ENCODE measurements around the gene ASAP2.

Gene ASAP2

DNA sequence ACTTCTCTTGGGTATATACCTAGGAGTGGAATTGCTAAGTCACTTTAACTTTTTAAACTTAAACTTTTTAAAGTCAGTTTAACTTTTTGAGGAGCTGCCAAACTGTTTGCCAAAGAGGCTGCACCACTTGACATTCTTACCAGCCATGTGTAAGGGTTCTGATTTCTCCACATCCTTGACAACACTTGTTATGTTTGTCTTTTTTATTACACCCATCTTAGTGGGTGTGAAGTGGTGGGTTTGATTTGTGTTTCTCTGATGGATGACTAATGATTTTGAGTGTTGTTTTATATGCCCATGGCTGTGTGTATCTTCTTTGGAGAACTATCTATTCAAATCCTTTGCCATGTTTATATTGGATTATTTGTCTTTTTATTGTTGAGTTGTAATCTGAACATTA, 13.6 kb downstream of the ASAP2 start:
- Histone ChIP-seq H3K4me2 (ENCODE audit: insufficient read depth, low read length, poor library complexity, severe bottlenecking) (no peak overlapping the region), H2BK12ac (ENCODE audit: low read length) (no peak overlapping the region), H3K27ac (replicated peaks; ENCODE audit: low read length) (no peak overlapping the region), H3K4me3 (ENCODE audit: low read length in 2 of 2) (no peak overlapping the region), H3K4ac (ENCODE audit: low read length) (no peak overlapping the region), H2AFZ (ENCODE audit: low read length) (no peak overlapping the region), H4K91ac (ENCODE audit: low read depth, low read length, poor library complexity) (no peak overlapping the region), H3K9ac (ENCODE audit: low read depth, low read length, poor library complexity) (no peak overlapping the region), H3K9me3 (replicated peaks in 1 of 2; ENCODE audit: control insufficient read depth in 2 of 2, insufficient read depth in 1 of 2, low read depth in 1 of 2, low read length in 2 of 2) (peaks cover 0 to 19% of the 10 kb centered on the region in 2 donors), H2BK15ac (ENCODE audit: low read length) (no peak overlapping the region), H3K36me3 (replicated peaks in 1 of 2; ENCODE audit: control insufficient read depth in 2 of 2, insufficient read depth in 2 of 2, low read length in 2 of 2) (peaks cover 0 to 17% of the 10 kb centered on the region in 2 donors), H2BK120ac (ENCODE audit: low read depth, low read length) (no peak overlapping the region), H3K14ac (ENCODE audit: low read length) (no peak overlapping the region), H4K8ac (ENCODE audit: low read depth, low read length) (no peak overlapping the region), H2BK5ac (ENCODE audit: low read length) (no peak overlapping the region), H3K27me3 (ENCODE audit: control insufficient read depth in 3 of 3, insufficient read depth in 3 of 3, low read depth in 1 of 3, low read length in 3 of 3) (no peaks in the 10 kb centered on the region), H3K18ac (ENCODE audit: low read length) (no peak overlapping the region), H3K4me1 (ENCODE audit: control insufficient read depth in 2 of 2, insufficient read depth in 1 of 2, low read depth in 1 of 2, low read length in 2 of 2) (peaks cover 0 to 1% of the 10 kb centered on the region in 2 donors), H3K79me1 (ENCODE audit: low read depth, low read length) (peaks cover 3% of the 10 kb centered on the region), H3K23ac (ENCODE audit: low read depth, low read length, poor library complexity) (no peak overlapping the region), H2AK5ac (ENCODE audit: low read depth, low read length) (no peak overlapping the region)
- no peak for DNase-seq (ENCODE audit: low spot score)

DNA sequence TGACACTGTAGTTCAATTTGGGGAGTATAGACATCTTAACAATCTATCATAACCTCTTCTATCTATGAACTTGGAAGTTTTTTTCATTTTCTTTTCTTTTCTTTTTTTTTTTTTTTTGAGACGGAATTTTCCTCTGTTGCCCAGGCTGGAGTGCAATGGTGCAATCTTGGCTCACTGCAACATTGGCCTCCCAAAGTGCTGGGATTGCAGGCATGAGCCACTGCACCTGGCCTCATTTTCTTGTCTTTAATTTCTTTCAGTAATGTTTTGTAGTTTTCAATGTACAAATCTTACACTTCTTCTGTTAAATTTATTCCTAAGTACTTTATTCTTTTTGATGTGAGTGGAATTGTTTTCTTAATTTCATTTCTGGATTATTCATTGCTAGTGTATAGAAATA, 14.6 kb downstream of the ASAP2 start:
- Histone ChIP-seq H3K18ac (ENCODE audit: low read length) (no peak overlapping the region), H3K79me1 (ENCODE audit: low read depth, low read length) (peaks cover 5% of the 10 kb centered on the region), H2AFZ (ENCODE audit: low read length) (no peak overlapping the region), H3K14ac (ENCODE audit: low read length) (no peak overlapping the region), H4K91ac (ENCODE audit: low read depth, low read length, poor library complexity) (no peak overlapping the region), H2AK5ac (ENCODE audit: low read depth, low read length) (no peak overlapping the region), H3K27ac (replicated peaks; ENCODE audit: low read length) (no peak overlapping the region), H3K4me1 (ENCODE audit: control insufficient read depth in 2 of 2, insufficient read depth in 1 of 2, low read depth in 1 of 2, low read length in 2 of 2) (peaks cover 0 to 5% of the 10 kb centered on the region in 2 donors), H3K36me3 (replicated peaks in 1 of 2; ENCODE audit: control insufficient read depth in 2 of 2, insufficient read depth in 2 of 2, low read length in 2 of 2) (peaks cover 0 to 17% of the 10 kb centered on the region in 2 donors), H3K9ac (ENCODE audit: low read depth, low read length, poor library complexity) (no peak overlapping the region), H4K8ac (ENCODE audit: low read depth, low read length) (no peak overlapping the region), H3K27me3 (ENCODE audit: control insufficient read depth in 3 of 3, insufficient read depth in 3 of 3, low read depth in 1 of 3, low read length in 3 of 3) (no peaks in the 10 kb centered on the region), H3K4me3 (ENCODE audit: low read length in 2 of 2) (no peak overlapping the region), H3K4ac (ENCODE audit: low read length) (no peak overlapping the region), H2BK120ac (ENCODE audit: low read depth, low read length) (no peak overlapping the region), H3K4me2 (ENCODE audit: insufficient read depth, low read length, poor library complexity, severe bottlenecking) (no peak overlapping the region), H2BK12ac (ENCODE audit: low read length) (no peak overlapping the region), H3K23ac (ENCODE audit: low read depth, low read length, poor library complexity) (no peak overlapping the region), H2BK5ac (ENCODE audit: low read length) (no peak overlapping the region), H2BK15ac (ENCODE audit: low read length) (no peak overlapping the region), H3K9me3 (replicated peaks in 1 of 2; ENCODE audit: control insufficient read depth in 2 of 2, insufficient read depth in 1 of 2, low read depth in 1 of 2, low read length in 2 of 2) (peaks cover 0 to 19% of the 10 kb centered on the region in 2 donors)
- no peak for DNase-seq (ENCODE audit: low spot score)
- no CpG with 5 or more reads among the region's 1 CpG for WGBS, 2 donors (ENCODE audit: extremely low coverage in 2 of 2, insufficient read length in 2 of 2, insufficient replicate concordance in 1 of 2)

DNA sequence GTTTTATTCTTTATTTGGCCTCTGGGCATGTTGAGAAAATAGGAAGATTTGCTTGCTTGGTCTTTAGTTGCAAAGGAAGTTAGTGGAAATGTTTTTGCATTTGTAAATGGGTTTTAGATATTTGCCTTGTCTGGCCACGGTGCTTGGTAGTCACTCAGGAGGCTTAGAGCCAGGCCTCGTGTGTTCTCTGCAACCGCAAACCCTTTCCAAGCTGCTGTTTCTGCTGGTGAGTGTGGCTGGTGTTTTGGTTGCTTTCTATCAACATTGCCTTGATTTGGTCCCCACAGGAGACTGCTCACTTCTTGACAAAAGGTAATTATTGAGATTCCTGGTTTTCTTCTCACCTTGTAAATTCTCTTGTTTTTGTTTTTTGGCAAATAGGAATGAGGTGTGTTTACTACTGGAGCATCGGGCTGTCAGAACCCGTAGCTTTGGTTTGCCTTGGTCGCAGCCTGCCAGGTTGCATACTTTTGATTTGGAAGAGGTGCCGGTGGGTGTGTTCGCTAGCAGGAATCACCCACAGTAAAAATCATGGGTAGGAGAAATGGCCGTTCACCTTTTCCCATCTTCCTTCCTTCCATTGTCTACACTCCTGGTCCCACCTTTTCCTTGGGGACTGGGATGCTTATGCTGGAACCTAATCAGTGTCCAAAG, 15.8 kb downstream of the ASAP2 start:
- DNase-seq (ENCODE audit: low spot score), result no peak
- Histone ChIP-seq H3K4me3 (ENCODE audit: low read length in 2 of 2) (no peak overlapping the region), H3K27me3 (ENCODE audit: control insufficient read depth in 3 of 3, insufficient read depth in 3 of 3, low read depth in 1 of 3, low read length in 3 of 3) (no peaks in the 10 kb centered on the region), H3K27ac (replicated peaks; ENCODE audit: low read length) (no peak overlapping the region), H2AFZ (ENCODE audit: low read length) (no peak overlapping the region), H2BK15ac (ENCODE audit: low read length) (no peak overlapping the region), H3K9ac (ENCODE audit: low read depth, low read length, poor library complexity) (no peak overlapping the region), H3K4me1 (ENCODE audit: control insufficient read depth in 2 of 2, insufficient read depth in 1 of 2, low read depth in 1 of 2, low read length in 2 of 2) (peaks cover 0 to 7% of the 10 kb centered on the region in 2 donors), H4K91ac (ENCODE audit: low read depth, low read length, poor library complexity) (no peak overlapping the region), H2BK12ac (ENCODE audit: low read length) (no peak overlapping the region), H2BK120ac (ENCODE audit: low read depth, low read length) (no peak overlapping the region), H3K4me2 (ENCODE audit: insufficient read depth, low read length, poor library complexity, severe bottlenecking) (no peak overlapping the region), H3K14ac (ENCODE audit: low read length) (no peak overlapping the region), H3K79me1 (ENCODE audit: low read depth, low read length) (peaks cover 5% of the 10 kb centered on the region), H3K23ac (ENCODE audit: low read depth, low read length, poor library complexity) (no peak overlapping the region), H2BK5ac (ENCODE audit: low read length) (no peak overlapping the region), H3K36me3 (replicated peaks in 1 of 2; ENCODE audit: control insufficient read depth in 2 of 2, insufficient read depth in 2 of 2, low read length in 2 of 2) (peaks cover 0 to 9% of the 10 kb centered on the region in 2 donors), H2AK5ac (ENCODE audit: low read depth, low read length) (no peak overlapping the region), H4K8ac (ENCODE audit: low read depth, low read length) (no peak overlapping the region), H3K9me3 (replicated peaks in 1 of 2; ENCODE audit: control insufficient read depth in 2 of 2, insufficient read depth in 1 of 2, low read depth in 1 of 2, low read length in 2 of 2) (peaks cover 0 to 19% of the 10 kb centered on the region in 2 donors), H3K18ac (ENCODE audit: low read length) (no peak overlapping the region), H3K4ac (ENCODE audit: low read length) (no peak overlapping the region)
- no CpG with 5 or more reads among the region's 9 CpGs for WGBS, 2 donors (ENCODE audit: extremely low coverage in 2 of 2, insufficient read length in 2 of 2, insufficient replicate concordance in 1 of 2)

DNA sequence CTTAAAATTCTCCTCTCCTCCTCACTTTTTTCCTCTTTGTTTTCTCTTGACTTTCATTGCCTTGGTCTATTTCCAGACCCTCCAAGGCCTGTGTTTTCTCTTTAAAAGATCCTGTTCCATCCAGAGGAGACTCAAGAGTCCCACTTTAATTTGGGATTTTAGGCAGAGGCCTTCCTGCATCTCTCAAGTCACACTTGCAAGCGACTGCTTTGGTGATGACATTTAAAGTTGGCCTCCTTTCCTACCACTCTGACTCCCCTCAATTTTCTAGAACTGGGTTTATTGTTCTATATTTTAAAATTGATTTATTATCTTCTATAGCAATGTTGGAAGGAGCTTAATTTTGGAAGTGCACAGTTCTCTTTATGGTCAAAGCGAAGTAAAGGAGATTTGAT, 16.3 kb downstream of the ASAP2 start:
- Histone ChIP-seq H3K14ac (ENCODE audit: low read length) (no peak overlapping the region), H3K4me2 (ENCODE audit: insufficient read depth, low read length, poor library complexity, severe bottlenecking) (no peak overlapping the region), H4K91ac (ENCODE audit: low read depth, low read length, poor library complexity) (no peak overlapping the region), H3K27ac (replicated peaks; ENCODE audit: low read length) (no peak overlapping the region), H4K8ac (ENCODE audit: low read depth, low read length) (no peak overlapping the region), H2BK5ac (ENCODE audit: low read length) (no peak overlapping the region), H3K36me3 (replicated peaks in 1 of 2; ENCODE audit: control insufficient read depth in 2 of 2, insufficient read depth in 2 of 2, low read length in 2 of 2) (peaks cover 0 to 8% of the 10 kb centered on the region in 2 donors), H3K79me1 (ENCODE audit: low read depth, low read length) (peaks cover 5% of the 10 kb centered on the region), H3K4ac (ENCODE audit: low read length) (no peak overlapping the region), H3K4me3 (ENCODE audit: low read length in 2 of 2) (no peak overlapping the region), H3K9ac (ENCODE audit: low read depth, low read length, poor library complexity) (no peak overlapping the region), H3K23ac (ENCODE audit: low read depth, low read length, poor library complexity) (no peak overlapping the region), H2BK120ac (ENCODE audit: low read depth, low read length) (no peak overlapping the region), H2AK5ac (ENCODE audit: low read depth, low read length) (no peak overlapping the region), H2AFZ (ENCODE audit: low read length) (no peak overlapping the region), H3K4me1 (ENCODE audit: control insufficient read depth in 2 of 2, insufficient read depth in 1 of 2, low read depth in 1 of 2, low read length in 2 of 2) (peaks cover 0 to 7% of the 10 kb centered on the region in 2 donors), H2BK12ac (ENCODE audit: low read length) (no peak overlapping the region), H3K9me3 (replicated peaks in 1 of 2; ENCODE audit: control insufficient read depth in 2 of 2, insufficient read depth in 1 of 2, low read depth in 1 of 2, low read length in 2 of 2) (peaks cover 0 to 19% of the 10 kb centered on the region in 2 donors), H3K18ac (ENCODE audit: low read length) (no peak overlapping the region), H3K27me3 (ENCODE audit: control insufficient read depth in 3 of 3, insufficient read depth in 3 of 3, low read depth in 1 of 3, low read length in 3 of 3) (no peaks in the 10 kb centered on the region), H2BK15ac (ENCODE audit: low read length) (no peak overlapping the region)
- WGBS, 2 donors (ENCODE audit: extremely low coverage in 2 of 2, insufficient read length in 2 of 2, insufficient replicate concordance in 1 of 2), result no CpG with 5 or more reads among the region's 2 CpGs
- no peak for DNase-seq (ENCODE audit: low spot score)
